HG03103 (cell line): ENCODE data around the gene AANAT.
"Not testable (repeated sequence)": the region's sequence is repeated elsewhere in the genome, so short reads cannot be mapped to it uniquely, and the experiment has no call there.

Source experiments
- ATAC-seq: cut with Tn5 transposase; IDR thresholded peaks from one replicate; pipeline ENCODE4 v1.9.1; 2021; ENCODE audit warnings: low read depth; ENCODE audit not compliant: unreplicated experiment

AANAT gene

GRCh38 chr17:76502341-76503211, 35.2 kb downstream of the AANAT start:
- ATAC-seq: no peak

GRCh38 chr17:76504117-76504516, 36.7 kb downstream of the AANAT start:
- ATAC-seq: no peak

GRCh38 chr17:76506408-76507345, 39.3 kb downstream of the AANAT start:
- ATAC-seq: no peak

- not testable (repeated sequence) for ATAC-seq
Observed at GRCh38 chr17:76508472-76509063, 41.2 kb downstream of the AANAT start.

GRCh38 chr17:76510831-76511244, 43.4 kb downstream of the AANAT start:
- ATAC-seq: no peak

- no peak for ATAC-seq
Observed at GRCh38 chr17:76511668-76512365, 44.4 kb downstream of the AANAT start.

- ATAC-seq: no peak
Observed at GRCh38 chr17:76512366-76513305, 45.2 kb downstream of the AANAT start.

- no peak for ATAC-seq
Observed at GRCh38 chr17:76513306-76513692, 45.9 kb downstream of the AANAT start.

GRCh38 chr17:76514355-76514754, 47.0 kb downstream of the AANAT start:
- not testable (repeated sequence) for ATAC-seq

GRCh38 chr17:76515274-76515949, 48.0 kb downstream of the AANAT start:
- no peak for ATAC-seq

GRCh38 chr17:76517638-76518038, 50.2 kb downstream of the AANAT start:
- no peak for ATAC-seq

GRCh38 chr17:76519048-76519966, 51.9 kb downstream of the AANAT start:
- no peak for ATAC-seq
